ENCODE measurements around the gene PRIMA1. TPM values are rescaled to one million over a fixed set of nuclear protein-coding genes. Genes with fewer than 3 reads are reported as not detected.

The PRIMA1 gene
- total RNA-seq, 1 experiment from 2014 or later = 2.3 TPM

DNA sequence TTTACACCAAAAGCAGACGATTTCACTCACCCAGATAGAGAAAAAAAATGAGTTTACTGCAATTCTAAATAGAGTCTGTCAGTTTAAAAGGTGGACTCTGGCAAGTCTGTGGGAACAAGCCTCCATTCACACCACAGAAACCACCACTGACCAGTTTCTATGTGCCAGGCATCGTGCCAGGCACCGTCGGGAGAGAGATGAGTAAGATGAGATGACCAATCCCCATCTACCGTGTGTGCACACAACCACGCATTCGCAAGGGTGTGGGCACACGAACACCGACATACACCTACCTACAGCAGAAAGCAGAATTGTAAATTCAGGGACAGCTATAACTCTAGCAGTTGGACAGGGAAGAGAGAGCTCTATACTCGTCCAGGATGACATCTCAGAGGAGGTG, 58.3 kb downstream of the PRIMA1 start:
- Histone ChIP-seq H2BK120ac (ENCODE audit: low read depth, low read length, poor library complexity, severe bottlenecking) (no peak overlapping the region), H2BK12ac (ENCODE audit: insufficient read length, low read depth, low read length) (no peak overlapping the region), H3T11ph (ENCODE audit: low read length) (no peak overlapping the region), H4K20me1 (ENCODE audit: control insufficient read depth, insufficient read depth, insufficient read length) (no peaks in the 10 kb centered on the region), H2BK15ac (ENCODE audit: low read depth, low read length) (no peak overlapping the region), H4K5ac (ENCODE audit: insufficient read length, low read depth, low read length) (no peak overlapping the region), H3K14ac (ENCODE audit: insufficient read depth, low read length) (no peak overlapping the region), H3K56ac (ENCODE audit: insufficient read length, low read depth, low read length) (no peak overlapping the region), H3K79me2 (ENCODE audit: insufficient read depth, low read length) (no peaks in the 10 kb centered on the region), H4K91ac (ENCODE audit: insufficient read length, low read depth, low read length) (no peak overlapping the region), H3K27me3 (ENCODE audit: insufficient read depth, low read length) (no peaks in the 10 kb centered on the region), H2BK20ac (ENCODE audit: low read depth, low read length, poor library complexity, severe bottlenecking) (no peak overlapping the region), H3K18ac (ENCODE audit: insufficient read length, low read depth, low read length) (no peak overlapping the region), H3K23me2 (ENCODE audit: insufficient read length, low read depth, low read length, poor library complexity, severe bottlenecking) (no peaks in the 10 kb centered on the region), H3K23ac (ENCODE audit: insufficient read length, low read depth, low read length) (no peak overlapping the region), H2BK5ac (ENCODE audit: insufficient read length, low read length) (no peak overlapping the region), H4K8ac (replicated peaks; ENCODE audit: insufficient read length, low read depth, low read length) (no peak overlapping the region), H3K4me2 (ENCODE audit: insufficient read depth, insufficient read length, low read length) (no peak overlapping the region), H3K27ac (ENCODE audit: insufficient read length, low read depth, low read length) (no peak overlapping the region), H3K9ac (ENCODE audit: extremely low read depth, insufficient read length, low read length) (no peak overlapping the region), H2AFZ (ENCODE audit: low read length) (no peak overlapping the region), H3K4ac (ENCODE audit: low read depth, low read length) (no peak overlapping the region), H3K9me3 (ENCODE audit: control insufficient read depth, low read depth, low read length) (no peaks in the 10 kb centered on the region), H3K79me1 (ENCODE audit: insufficient read depth, low read depth, low read length, poor library complexity, severe bottlenecking) (no peaks in the 10 kb centered on the region), H3K4me1 (ENCODE audit: insufficient read depth, low read length) (no peaks in the 10 kb centered on the region), H2AK5ac (ENCODE audit: insufficient read length, low read length) (no peak overlapping the region)
- WGBS (ENCODE audit: extremely low coverage, insufficient read length, low lambda C conversion rate) = no CpG with 5 or more reads among the region's 10 CpGs
- Mint-ChIP-seq H3K36me3 (ENCODE audit: insufficient read depth in 1 of 3, low read depth in 3 of 3) (0 out of 7 replicates have a peak, but pooled peaks cover 0 to 2% (median 0%) of the 10 kb centered on the region in 3 experiments), H3K4me1 (peaks cover 12 to 27% of the 10 kb centered on the region in 2 experiments), H3K27ac (no peak overlapping the region; a peak in 2 of 7 replicates), H3K27me3 (ENCODE audit: low read depth) (no peaks in the 10 kb centered on the region), H3K4me3 (no peak overlapping the region), H3K9me3 (no peaks in the 10 kb centered on the region; a peak in 1 of 5 replicates)
- TF ChIP-seq, protein P1, sequence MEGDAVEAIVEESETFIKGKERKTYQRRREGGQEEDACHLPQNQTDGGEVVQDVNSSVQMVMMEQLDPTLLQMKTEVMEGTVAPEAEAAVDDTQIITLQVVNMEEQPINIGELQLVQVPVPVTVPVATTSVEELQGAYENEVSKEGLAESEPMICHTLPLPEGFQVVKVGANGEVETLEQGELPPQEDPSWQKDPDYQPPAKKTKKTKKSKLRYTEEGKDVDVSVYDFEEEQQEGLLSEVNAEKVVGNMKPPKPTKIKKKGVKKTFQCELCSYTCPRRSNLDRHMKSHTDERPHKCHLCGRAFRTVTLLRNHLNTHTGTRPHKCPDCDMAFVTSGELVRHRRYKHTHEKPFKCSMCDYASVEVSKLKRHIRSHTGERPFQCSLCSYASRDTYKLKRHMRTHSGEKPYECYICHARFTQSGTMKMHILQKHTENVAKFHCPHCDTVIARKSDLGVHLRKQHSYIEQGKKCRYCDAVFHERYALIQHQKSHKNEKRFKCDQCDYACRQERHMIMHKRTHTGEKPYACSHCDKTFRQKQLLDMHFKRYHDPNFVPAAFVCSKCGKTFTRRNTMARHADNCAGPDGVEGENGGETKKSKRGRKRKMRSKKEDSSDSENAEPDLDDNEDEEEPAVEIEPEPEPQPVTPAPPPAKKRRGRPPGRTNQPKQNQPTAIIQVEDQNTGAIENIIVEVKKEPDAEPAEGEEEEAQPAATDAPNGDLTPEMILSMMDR (conservative IDR thresholded peaks at IDR 0.05) = no peak
- DNase-seq = no peak

Measured in H9 (cell line).